GM23248 (cell line): ENCODE results near the gene PLPP7. TPM values are rescaled to one million over a fixed set of nuclear protein-coding genes. Genes with fewer than 3 reads are reported as not detected.

Experiments
- DNase-seq: peaks from one replicate; pipeline ENCODE4 v3.0.0-alpha.2; 2015
- H2AFZ ChIP-seq: fragments of 200-600 bp; sonication (generic); 2 replicates; pipeline ENCODE4 v1.6.1; 2016; ENCODE audit warnings: antibody characterized with exemption
- H3F3A ChIP-seq: fragments of 200-600 bp; sonication (generic); 2 replicates; pipeline ENCODE4 v1.6.1; 2016; ENCODE audit warnings: mild to moderate bottlenecking, antibody characterized with exemption, mixed run types; ENCODE audit not compliant: insufficient read depth
- H3K27ac ChIP-seq: fragments of 200-600 bp; sonication (generic); 2 replicates; pipeline ENCODE4 v1.5.1; 2016; ENCODE audit warnings: mild to moderate bottlenecking
- H3K27me3 ChIP-seq: fragments of 200-600 bp; sonication (generic); replicated peaks from 2 replicates; pipeline ENCODE4 v1.6.1; 2016; ENCODE audit warnings: mild to moderate bottlenecking; ENCODE audit not compliant: insufficient read depth
- H3K36me3 ChIP-seq: fragments of 200-600 bp; sonication (generic); 2 replicates; pipeline ENCODE4 v1.6.1; 2016; ENCODE audit warnings: low read depth, mild to moderate bottlenecking
- H3K4me1 ChIP-seq: fragments of 200-600 bp; sonication (generic); 2 replicates; pipeline ENCODE4 v1.6.1; 2016; ENCODE audit warnings: mild to moderate bottlenecking; ENCODE audit not compliant: insufficient read depth
- H3K4me2 ChIP-seq: fragments of 200-600 bp; sonication (generic); one replicate; pipeline ENCODE4 v1.6.1; 2016; ENCODE audit warnings: mild to moderate bottlenecking; ENCODE audit not compliant: unreplicated experiment
- H3K4me3 ChIP-seq: fragments of 200-600 bp; sonication (generic); 2 replicates; pipeline ENCODE4 v1.5.1; 2016; ENCODE audit warnings: mild to moderate bottlenecking
- H3K79me2 ChIP-seq: fragments of 200-600 bp; sonication (generic); 2 replicates; pipeline ENCODE4 v1.6.1; 2016; ENCODE audit warnings: mild to moderate bottlenecking; ENCODE audit not compliant: insufficient read depth
- H3K9ac ChIP-seq: fragments of 200-600 bp; sonication (generic); 2 replicates; pipeline ENCODE4 v1.6.1; 2016; ENCODE audit warnings: mild to moderate bottlenecking
- H3K9me2 ChIP-seq: fragments of 200-600 bp; sonication (generic); 2 replicates; pipeline ENCODE4 v1.6.1; 2016; ENCODE audit warnings: mixed run types, mild to moderate bottlenecking, moderate library complexity; ENCODE audit not compliant: insufficient read depth
- H3K9me3 ChIP-seq: fragments of 200-600 bp; sonication (generic); one replicate; pipeline ENCODE4 v1.6.1; 2017; ENCODE audit warnings: low read depth
- H4K20me1 ChIP-seq: fragments of 200-600 bp; sonication (generic); 2 replicates; pipeline ENCODE4 v1.6.0; 2016; ENCODE audit not compliant: insufficient read depth
- EZH2 ChIP-seq: fragments of 200-600 bp; sonication (generic); IDR thresholded peaks from 2 replicates; pipeline ENCODE4 v1.6.1; 2018; ENCODE audit warnings: antibody characterized with exemption, mild to moderate bottlenecking; ENCODE audit not compliant: insufficient read depth, poor library complexity, severe bottlenecking
- EZH2phosphoT487 ChIP-seq: fragments of 200-600 bp; sonication (generic); IDR thresholded peaks from 2 replicates; pipeline ENCODE4 v1.6.1; 2018; ENCODE audit warnings: antibody characterized with exemption, moderate library complexity, mild to moderate bottlenecking, low read depth; ENCODE audit not compliant: insufficient read depth
- WGBS, 2 experiments: methylation state at CpG; one replicate each; pipeline ENCODE4 v1.1.6; 2015 to 2017; ENCODE audit warnings: low lambda C conversion rate in 2 of 2, low coverage in 1 of 2; ENCODE audit errors: missing lambda C conversion rate in 2 of 2; 5-methylcytosine and 5-hydroxymethylcytosine counted together
- in situ Hi-C: fragments of 300-500 bp; cut with MboI; formaldehyde crosslinking; loops from 2 replicates; pipeline ENCODE4 v1.15.0; 2020
- polyA plus RNA-seq: library from polyadenylated mRNA; unstranded; fragments of >200 nt; fragmentation: Nextera tagmentation; extraction: Ambion mirVana; gene quantifications from 2 replicates; pipeline ENCODE4 v1.2.1, GENCODE V29; 2016
- total RNA-seq: library from RNA; depleted of rRNA; stranded (reverse); fragments of >200 nt; shearing (Covaris generic); gene quantifications from 2 replicates; pipeline ENCODE4 v1.2.3, GENCODE V29; 2014

PLPP7 gene
- total and polyA plus RNA-seq, 2 experiments from 2014 or later = 0.32 to 0.65 TPM

- Histone ChIP-seq H3F3A (no peaks in the 10 kb centered on the region), H3K4me3 (no peak overlapping the region), H3K4me2 (no peak overlapping the region), H3K36me3 (no peaks in the 10 kb centered on the region), H3K79me2 (no peaks in the 10 kb centered on the region), H3K9me2 (no peaks in the 10 kb centered on the region), H3K9ac (no peak overlapping the region), H3K4me1 (no peaks in the 10 kb centered on the region), H3K9me3 (no peaks in the 10 kb centered on the region), H2AFZ (no peak overlapping the region), H3K27ac (no peak overlapping the region), H3K27me3 (no peaks in the 10 kb centered on the region), H4K20me1 (no peaks in the 10 kb centered on the region)
- TF ChIP-seq EZH2 (no peak), EZH2phosphoT487 (no peak)
- DNase-seq = no peak
- in situ Hi-C loops = no loop called here
- WGBS, 2 experiments = 42 to 46% methylated on average over 11 of the region's 11 CpGs
Measured at GRCh38 chr9:131303381-131304321, 14.1 kb downstream of the PLPP7 start.

- H3F3A ChIP-seq = no peaks in the 10 kb centered on the region
- TF ChIP-seq EZH2phosphoT487 = no peak
- no peak for TF ChIP-seq EZH2
- in situ Hi-C loops = no loop called here
- DNase-seq = no peak
- no peak overlapping the region for H3K4me2 ChIP-seq
- no peaks in the 10 kb centered on the region for H3K9me2 ChIP-seq
- no peaks in the 10 kb centered on the region for H3K79me2 ChIP-seq
- no peak overlapping the region for H3K4me3 ChIP-seq
- H3K9me3 ChIP-seq = no peaks in the 10 kb centered on the region
- no peak overlapping the region for H3K9ac ChIP-seq
- H4K20me1 ChIP-seq = no peaks in the 10 kb centered on the region
- no peak overlapping the region for H3K27ac ChIP-seq
- no peaks in the 10 kb centered on the region for H3K27me3 ChIP-seq
- 67 to 71% methylated on average over 19 of the region's 19 CpGs for WGBS, 2 experiments
- no peaks in the 10 kb centered on the region for H3K36me3 ChIP-seq
- H3K4me1 ChIP-seq = no peaks in the 10 kb centered on the region
- H2AFZ ChIP-seq = no peak overlapping the region
Measured at GRCh38 chr9:131304676-131305355, 15.3 kb downstream of the PLPP7 start.

- Histone ChIP-seq H3K9ac (no peak overlapping the region), H3K27me3 (no peaks in the 10 kb centered on the region), H3K79me2 (no peaks in the 10 kb centered on the region), H3K4me3 (no peak overlapping the region), H4K20me1 (no peaks in the 10 kb centered on the region), H3K36me3 (no peaks in the 10 kb centered on the region), H3K9me2 (no peaks in the 10 kb centered on the region), H2AFZ (no peak overlapping the region), H3K4me2 (no peak overlapping the region), H3K4me1 (no peaks in the 10 kb centered on the region), H3F3A (no peaks in the 10 kb centered on the region), H3K9me3 (no peaks in the 10 kb centered on the region), H3K27ac (no peak overlapping the region)
- TF ChIP-seq EZH2 (no peak), EZH2phosphoT487 (no peak)
- in situ Hi-C loops = no loop called here
- 84 to 85% methylated on average over 14 of the region's 14 CpGs for WGBS, 2 experiments
- no peak for DNase-seq
Measured at GRCh38 chr9:131306397-131307004, 17.0 kb downstream of the PLPP7 start.

- WGBS, 2 experiments = 78 to 83% methylated on average over 27 to 31 of the region's 31 CpGs
- H4K20me1 ChIP-seq = no peaks in the 10 kb centered on the region
- no peak overlapping the region for H3K4me2 ChIP-seq
- TF ChIP-seq EZH2 = no peak
- TF ChIP-seq EZH2phosphoT487 = no peak
- no peaks in the 10 kb centered on the region for H3K9me3 ChIP-seq
- no peaks in the 10 kb centered on the region for H3F3A ChIP-seq
- no peak overlapping the region for H3K4me3 ChIP-seq
- H3K36me3 ChIP-seq = no peaks in the 10 kb centered on the region
- H3K27me3 ChIP-seq = no peaks in the 10 kb centered on the region
- H3K9ac ChIP-seq = no peak overlapping the region
- H3K4me1 ChIP-seq = no peaks in the 10 kb centered on the region
- in situ Hi-C loops = no loop called here
- H3K27ac ChIP-seq = no peak overlapping the region
- H2AFZ ChIP-seq = no peak overlapping the region
- no peaks in the 10 kb centered on the region for H3K9me2 ChIP-seq
- DNase-seq = no peak
- no peaks in the 10 kb centered on the region for H3K79me2 ChIP-seq
Measured at GRCh38 chr9:131307974-131308373, 18.5 kb downstream of the PLPP7 start.
